Activated CD4-positive, CD25-positive, alpha-beta regulatory T cell treated with anti-CD3 and anti-CD28 coated beads, Interleukin-2, amount 50 U/mL, for 16 hours (primary cell): ENCODE results near the gene PIEZO1.
"Not testable (repeated sequence)": the region's sequence is repeated elsewhere in the genome, so short reads cannot be mapped to it uniquely, and the experiment has no call there.

ENCODE experiments used
- DNase-seq: peaks from one replicate; pipeline ENCODE4 v3.0.0-alpha.2; 2020; ENCODE audit warnings: low read depth, low spot score

Gene PIEZO1

DNA sequence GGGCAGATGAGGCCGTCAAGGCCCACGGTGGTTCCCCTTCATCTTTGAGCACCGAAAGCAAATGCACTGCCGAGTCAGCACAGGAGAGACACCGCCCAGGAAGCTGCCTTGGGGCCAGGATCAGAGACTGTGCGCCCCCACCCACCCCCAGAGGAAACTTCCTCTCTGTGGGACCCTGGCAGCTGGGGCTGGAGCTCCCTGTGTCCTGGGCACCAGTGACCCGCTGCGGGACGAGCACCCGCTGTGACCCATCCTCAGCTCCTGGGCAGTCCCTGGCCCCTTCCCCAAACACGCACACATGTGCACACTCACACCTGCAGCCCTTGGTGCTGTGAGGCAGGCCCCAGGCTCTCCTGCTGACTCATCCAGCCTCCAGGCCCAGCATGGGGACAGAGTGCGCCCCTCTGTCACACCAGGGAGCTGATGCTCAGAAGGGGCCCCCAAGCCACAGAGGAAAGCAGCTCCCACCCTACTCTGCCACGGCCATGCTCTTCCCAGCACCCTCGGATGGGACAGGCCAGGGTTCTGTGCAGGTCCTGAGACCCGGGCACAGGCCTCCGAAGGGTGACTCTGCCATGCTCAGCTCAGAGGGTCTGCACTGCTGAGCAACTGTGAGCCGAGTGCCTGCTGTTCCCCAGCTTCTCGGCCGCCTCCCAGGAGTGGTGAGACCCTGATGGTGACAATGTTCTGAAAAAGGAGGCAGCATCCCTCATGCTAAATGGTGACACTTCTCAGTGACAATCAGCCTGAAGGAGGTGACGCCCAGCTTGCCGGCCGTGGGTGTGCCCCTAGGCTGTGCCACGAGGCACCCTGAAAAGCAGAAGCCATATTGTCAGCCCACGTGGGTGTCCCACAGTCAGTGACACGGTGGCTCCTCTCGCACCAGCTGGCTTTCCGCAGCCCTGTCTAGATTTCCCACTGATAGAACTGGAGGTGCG, 3.6 kb downstream of the PIEZO1 start:
- DNase-seq, result peak; percentile 53

DNA sequence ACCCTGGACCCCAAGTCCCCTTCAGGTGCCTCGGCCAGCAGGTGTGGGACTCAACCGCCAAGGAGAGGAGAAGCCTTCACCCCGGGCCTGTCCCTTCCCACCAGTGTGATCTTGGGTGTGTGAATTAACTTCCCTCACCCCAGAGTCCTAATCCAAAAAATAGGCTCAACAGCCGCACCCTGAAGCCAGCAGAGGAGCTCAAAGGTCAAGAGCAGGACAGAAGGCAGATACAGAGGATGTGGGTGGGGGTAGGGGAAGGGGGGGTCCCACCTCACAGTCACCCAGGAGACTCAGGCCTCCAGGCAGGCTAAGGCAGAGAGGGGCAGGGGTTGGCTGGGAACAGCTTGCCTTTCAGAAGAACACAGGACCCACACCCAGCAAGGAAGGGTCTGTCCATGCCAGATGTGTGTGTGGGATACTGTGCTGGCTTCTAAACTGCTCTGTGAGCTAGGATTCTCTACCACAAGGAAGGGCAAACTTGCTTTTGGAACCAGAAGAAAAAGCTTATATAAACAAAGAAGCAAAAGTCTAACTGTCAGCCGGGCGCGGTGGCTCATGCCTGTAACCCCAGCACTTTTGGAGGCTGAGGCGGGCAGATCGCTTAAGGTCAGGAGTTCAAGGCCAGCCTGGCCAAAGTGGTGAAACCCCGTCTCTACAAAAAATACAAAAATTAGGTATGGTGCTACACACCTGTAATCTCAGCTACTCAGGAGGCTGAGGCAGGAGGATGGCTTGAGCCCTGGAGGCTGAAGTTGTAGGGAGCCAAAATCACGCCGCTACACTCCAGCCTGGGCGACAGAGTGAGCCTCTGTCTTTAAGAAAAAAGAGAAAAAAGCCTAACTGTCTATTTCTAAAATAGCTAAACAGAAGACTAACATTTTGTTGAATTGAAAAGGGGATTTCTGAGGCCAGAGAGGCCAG, 4.6 kb downstream of the PIEZO1 start:
- no peak for DNase-seq

DNA sequence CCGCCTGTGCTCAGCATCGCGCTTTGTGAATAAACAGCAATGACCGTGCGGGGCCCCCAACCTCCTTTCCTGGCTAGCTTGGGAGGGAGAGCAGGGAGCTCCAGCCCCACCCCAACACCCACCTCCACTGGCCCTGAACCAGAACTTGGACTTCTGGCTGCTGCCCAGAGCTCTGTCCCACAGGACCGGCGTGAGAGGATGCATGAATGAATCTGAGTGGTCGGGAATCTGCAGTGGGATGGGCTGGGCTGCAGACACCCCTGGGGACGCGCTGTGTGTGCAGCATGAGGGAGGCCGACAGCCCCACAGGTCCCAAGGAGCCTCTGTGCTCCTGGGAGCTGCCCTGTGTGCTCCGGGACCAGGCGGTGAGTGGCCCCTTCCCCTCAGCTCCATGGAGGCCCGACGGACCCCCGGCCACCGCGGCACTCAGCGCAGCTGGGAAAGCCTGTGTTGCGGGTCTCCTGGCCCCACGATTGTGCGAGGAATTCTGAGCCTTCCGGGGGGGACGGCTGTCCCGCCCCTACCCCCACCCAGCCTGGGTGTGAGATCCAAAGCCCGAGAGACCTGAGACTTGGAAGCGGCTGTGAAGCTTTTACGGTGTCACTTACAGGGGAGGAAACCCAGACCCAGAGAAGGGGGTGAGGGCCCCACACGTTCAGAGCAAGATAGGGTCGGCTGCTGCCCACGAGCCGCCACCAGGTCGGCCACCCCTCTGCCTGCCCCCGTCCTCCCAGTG, 5.4 kb downstream of the PIEZO1 start:
- DNase-seq, result no peak

DNA sequence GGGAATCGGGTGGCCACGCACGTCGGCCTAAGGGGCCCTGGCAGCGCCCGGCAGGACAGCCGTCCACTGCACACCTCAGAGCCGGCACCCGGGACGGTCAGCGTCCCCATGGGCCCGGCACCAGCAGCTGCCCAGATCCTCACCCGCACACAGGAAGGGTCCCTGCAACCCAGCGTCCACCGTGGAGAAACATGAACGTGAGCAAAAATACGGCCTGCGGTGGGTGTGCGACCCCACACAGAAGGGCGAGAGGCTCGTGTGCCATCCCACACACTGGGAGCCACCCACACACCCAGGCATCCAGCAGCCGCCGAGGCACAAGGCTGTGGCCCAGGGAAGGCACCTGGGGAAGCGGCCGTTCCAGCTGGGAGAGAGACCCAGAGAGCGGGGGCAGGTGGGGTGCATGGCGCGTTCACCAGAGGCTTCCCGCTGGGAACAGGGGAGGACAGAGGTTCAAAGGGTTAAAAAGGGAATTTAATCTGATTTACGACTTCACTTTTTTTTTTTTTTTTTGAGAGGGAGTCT, 6.4 kb downstream of the PIEZO1 start:
- no peak for DNase-seq

DNA sequence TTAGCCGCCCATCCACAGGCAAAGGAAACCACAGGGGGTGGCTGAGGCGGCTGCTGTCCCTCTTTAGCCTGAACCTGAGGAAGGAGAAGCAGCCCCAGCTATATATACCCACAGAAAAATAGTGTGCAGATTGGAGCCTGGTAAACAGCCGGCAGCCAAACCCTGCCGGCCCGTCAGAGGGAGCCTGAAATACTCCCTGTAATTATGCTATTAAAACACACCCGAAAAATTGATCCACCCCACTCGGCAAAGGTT, 6.8 kb downstream of the PIEZO1 start:
- no peak for DNase-seq

DNA sequence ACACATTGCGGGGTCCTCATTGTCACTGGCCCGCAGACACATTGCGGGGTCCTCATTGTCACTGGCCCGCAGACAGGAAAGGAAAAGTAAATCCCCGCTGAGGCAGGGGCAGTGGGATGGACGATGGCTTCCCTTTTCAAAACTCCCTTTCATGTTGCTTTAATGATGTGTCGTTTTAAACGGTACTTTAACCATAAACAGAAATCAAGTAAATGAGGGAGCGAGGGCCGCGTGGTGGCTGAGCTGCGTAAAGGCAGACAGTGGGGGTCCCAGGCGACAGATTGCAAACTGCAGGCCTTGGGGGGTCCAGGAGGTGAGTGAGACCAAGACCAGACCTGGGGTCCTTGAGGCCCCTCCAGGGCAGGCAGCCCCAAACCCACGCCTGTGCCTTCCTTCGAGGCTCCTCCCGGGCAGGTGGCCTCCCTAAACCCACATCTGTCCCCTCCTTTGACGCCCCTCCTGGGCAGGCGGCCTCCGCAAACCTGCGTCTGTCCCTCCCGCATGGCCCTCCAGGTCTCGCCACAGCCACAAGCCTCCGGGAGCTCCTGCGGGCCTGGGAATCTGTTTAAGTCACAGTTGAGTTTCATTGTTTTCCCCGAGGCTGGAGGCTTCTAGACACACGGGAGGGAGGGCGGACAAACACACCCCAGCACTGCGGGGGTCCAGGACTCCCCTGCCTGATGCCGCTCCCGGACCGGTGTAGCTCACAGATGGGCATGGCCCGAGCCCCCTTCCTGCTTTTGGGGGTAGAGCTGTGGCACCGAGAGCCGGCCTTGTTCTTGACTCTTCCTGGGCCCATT, 7.3 kb downstream of the PIEZO1 start:
- no peak for DNase-seq

DNA sequence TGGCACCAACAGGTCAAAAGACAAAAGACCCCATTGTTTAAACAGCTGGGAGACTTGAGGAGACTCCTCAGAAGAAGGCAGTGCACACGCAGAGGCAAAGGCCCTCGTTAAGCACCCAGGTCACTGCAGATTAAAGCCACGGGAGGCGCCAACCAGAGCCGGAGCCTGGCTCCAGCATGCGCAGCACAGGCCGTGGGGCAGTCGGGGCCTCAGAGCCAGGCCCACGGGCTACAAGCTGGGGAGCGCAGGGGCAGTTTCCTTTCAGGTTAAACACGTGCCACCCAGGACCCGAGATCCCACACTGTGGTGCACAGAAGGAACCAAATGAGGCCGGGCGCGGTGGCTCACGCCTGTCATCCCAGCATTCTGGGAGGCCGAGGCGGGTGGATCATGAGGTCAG, 9.2 kb downstream of the PIEZO1 start:
- no peak for DNase-seq

DNA sequence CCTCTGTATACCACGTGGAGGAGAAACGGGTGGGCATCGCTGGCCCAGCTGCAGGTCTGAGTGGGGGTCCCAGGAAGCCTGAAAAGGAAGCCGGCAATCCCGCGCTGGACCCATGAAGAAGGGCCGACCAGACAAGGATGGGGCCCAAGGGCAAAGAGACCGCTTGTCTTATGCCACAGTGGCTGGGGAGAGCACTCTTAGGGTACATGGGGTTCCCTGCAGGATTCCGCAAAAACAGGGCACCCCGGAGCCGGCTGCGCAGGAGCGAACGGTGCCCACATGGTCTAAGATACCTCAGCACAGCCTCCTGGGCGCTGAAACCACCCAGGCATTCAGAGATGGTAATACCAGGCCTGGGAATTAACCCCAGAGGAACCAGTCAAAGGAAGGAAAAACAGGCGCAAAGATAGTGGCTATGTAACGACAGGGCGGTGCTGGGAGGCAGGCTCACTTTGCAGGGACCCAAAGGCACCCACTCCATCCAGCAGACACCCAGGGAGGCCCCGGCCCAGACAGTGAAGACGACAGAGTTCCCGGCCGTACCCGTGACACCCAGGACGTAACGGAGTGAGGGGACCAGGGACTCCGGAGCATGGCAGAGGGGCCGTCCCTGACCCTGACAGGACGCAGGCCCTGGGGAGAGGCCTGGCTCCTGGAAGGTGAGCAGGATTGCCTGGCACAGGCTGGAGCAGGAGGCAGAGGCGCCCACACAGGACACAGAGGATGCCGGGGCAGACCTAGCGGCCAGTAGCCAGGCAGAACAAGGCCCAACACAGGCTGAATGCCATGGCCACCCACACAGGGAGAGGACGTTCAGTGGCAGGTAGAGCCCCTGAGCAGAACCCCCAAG, 10.3 kb downstream of the PIEZO1 start:
- DNase-seq, result no peak

DNA sequence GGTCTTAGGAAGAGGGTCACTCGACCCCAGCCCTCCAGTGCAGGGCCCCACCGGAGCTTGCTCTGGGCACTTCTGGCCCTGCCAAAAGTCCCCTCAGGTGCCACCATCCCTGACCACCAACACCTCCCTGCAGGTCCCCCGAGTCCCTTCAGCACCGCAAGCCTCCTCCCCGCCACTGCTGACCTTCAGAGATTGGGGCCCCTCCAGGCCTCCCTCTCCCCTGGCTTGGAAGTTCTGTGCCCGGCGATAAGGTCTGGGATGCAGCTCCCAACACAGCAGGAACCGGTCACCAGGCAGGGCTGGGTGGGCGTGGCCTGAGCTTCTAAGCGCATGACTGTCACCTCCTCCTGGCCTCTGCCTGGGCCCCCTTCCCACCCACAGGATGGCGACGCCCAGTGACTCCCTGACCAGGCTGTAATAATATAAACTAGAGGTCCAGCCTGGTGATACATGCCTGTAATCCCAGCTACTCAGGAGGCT, 11.2 kb downstream of the PIEZO1 start:
- DNase-seq, result no peak

DNA sequence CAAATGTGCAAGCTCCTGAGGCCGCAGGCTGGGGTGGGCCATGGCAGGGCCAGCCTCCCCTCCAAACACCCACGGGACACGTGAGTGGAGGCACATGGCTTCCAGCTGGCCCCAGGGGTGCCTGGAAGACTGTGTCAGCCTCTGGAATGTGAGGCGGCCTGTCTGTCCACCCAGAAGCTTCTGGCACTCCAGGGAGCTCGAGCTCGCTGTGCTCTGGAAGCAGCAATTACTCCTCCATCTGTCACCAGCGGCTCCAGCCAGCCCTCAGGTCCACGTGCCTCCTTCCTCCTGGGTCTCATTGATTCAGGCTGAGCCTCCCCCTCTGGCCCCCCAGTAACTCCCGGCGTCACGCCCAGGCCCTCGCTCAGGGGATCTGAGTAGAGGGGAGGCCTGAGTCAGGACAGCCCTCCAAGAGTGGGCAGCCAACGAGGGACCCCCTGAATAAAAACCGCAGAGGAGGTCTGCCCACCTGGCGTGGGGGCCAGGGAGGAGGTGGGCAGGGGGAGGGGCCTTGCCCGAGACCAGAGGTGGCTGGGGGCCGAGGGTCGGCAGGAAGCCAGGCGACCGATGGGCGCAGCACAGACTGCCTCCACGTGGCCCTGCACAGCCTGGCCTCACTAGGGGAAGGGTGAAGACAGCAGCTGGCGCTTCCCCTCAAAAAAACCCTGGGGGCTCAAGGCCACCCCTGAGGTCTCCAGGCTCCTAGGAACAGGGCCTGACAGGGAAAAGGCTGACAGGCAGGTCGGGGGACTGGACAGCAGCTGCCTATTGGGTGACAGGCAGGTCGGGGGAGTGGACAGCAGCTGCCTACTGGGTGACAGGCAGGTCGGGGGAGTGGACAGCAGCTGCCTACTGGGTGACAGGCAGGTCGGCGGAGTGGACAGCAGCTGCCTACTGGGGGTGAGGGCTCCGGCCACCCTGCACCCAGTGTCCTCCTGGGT, 11.9 kb downstream of the PIEZO1 start:
- no peak for DNase-seq

DNA sequence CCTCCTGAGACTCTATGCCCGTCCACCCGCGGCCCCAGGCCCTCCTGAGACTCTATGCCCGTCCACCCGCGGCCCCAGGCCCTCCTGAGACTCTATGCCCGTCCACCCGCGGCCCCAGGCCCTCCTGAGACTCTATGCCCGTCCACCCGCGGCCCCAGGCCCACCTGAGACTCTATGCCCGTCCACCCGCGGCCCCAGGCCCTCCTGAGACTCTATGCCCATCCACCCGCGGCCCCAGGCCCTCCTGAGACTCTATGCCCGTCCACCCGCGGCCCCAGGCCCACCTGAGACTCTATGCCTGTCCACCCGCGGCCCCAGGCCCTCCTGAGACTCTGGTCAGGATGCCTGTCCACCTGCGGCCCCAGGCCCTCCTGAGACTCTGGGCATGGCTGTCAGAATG, 13.2 kb downstream of the PIEZO1 start:
- not testable (repeated sequence) for DNase-seq

DNA sequence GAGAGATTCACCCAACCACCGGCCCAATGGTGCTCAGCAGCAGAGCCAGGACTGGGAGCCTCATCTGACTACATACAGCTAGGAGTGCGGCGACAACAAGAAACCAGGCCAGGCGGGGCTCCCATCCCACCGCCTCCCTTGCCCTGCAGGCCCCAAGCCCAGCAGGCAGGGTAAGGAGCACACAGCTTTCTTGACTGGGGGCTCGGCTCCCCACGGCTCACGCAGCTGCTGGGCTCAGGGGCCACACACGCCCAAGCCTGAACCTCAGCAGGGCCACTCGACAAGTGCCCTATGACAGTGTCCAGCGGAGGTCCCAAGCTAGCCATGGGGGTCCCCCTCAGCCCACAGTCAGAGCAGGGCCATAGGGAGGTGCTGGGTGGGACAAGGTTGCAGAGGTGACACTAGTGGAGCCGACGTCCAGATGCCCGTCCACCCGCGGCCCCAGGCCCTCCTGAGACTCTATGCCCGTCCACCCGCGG, 13.7 kb downstream of the PIEZO1 start:
- no peak for DNase-seq

DNA sequence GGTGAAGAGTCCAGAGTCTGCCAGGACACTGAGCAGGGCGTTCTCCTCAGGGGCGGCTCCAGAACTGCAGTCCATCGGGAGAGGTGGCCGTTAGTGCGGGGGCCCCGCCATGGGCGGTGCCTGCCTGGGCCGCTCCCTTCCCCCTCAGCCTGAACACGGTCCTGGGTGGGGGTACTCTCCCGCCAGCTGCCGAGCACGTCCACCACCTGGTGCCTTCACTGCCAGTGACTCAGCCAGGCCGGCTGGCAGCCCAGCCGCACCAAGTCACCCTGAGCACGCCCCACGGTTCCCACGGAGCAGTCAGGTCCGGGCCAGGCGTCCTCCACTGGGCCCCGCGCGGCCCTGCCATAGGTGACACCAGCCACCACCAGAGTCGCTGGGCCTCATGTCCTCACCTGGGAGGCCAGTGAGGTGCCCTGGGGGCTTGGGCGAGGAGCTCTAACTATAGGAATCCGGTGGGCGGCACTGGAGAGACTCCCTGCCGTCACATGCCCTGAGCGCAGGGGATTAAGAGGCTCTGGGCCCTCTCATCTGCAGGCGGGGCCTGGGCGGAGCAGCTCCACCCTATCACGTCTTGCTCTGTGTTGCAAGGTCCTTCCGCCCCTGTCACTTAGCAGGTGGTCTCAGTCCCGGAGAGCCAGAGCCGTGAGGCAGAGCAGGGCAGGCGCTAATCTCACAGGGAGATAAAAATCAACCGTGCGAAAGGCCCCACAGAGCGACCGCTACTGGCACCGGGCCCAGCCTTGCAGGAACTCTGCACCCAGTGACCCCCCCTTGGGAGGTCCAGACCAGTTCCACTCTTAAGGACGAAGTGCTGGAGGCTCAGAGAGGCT, 14.3 kb downstream of the PIEZO1 start:
- DNase-seq, result no peak

DNA sequence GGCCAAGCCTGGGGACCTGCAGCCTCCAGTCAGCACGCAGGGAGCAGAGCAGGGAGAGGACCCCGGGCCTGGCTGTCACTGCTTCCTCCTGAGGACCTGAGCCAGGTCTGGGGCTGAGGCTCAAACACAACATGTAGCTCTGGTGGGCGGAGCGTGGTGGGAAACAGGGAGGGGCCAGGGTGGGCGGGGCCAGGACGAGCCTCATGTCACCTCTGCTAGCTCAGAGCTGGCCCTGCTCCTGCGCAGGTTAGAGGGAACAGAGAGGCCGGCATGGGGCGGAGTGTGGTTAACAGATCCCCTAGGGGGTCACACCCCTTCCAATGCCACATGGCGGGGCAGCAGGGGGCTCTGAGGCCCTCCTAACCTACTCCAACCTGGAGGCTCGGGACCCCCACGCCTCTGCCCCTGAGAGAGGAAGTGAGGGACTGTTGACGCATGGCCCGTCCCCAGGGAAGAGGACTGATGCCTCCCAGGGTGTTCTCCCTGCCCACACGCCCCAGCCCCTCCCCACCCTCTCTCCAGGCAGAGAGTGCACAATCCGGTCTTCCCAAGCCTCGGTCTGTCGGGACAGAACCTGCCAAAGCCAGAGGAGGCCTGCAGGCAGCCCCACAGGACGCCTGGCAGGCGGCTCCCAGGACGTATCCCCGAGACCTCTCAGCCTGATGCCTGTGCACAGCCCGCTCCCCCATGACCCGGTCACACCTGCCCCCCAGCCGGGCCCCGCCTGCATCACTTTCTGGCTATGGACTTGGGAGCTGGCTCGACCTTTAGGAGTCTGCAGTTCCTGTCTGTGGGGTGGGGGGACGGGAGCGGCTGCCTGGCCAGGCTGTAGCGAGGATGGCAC, 15.2 kb downstream of the PIEZO1 start:
- no peak for DNase-seq

DNA sequence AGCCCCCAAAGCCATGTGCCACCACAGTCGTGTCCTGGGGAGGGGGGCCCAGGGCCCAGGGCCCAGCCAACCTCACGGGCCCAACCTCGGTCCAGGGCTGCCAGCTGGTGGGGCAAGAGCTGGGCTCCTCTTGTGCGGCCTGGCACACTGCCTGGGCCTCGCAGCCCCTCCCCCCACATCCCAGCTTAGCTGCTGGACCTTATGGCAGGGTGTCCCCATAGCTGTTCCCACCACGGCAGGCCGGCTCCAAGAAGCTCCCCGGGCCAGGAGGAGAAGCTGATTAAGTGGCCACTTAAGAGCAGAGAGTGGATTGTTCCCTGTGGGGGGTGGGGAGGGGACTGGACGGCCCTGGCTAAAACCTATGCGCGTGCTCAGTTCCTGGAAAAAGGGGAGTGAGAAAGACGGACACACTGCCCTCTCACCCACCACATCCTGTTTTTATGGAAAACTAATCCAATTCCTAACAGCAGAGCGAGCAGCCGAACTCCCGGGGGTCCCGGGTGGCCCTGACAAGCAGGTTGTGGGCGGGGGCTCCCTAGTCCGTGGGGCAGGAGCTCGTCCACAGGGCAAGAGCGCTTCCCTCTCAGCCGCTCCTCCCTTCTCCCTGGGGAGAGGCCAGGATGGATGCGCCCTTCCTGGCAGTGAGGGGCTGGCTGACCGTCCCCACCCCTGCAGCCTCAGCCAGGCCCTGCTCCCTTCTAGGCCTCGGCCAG, 16.8 kb downstream of the PIEZO1 start:
- DNase-seq, result no peak

DNA sequence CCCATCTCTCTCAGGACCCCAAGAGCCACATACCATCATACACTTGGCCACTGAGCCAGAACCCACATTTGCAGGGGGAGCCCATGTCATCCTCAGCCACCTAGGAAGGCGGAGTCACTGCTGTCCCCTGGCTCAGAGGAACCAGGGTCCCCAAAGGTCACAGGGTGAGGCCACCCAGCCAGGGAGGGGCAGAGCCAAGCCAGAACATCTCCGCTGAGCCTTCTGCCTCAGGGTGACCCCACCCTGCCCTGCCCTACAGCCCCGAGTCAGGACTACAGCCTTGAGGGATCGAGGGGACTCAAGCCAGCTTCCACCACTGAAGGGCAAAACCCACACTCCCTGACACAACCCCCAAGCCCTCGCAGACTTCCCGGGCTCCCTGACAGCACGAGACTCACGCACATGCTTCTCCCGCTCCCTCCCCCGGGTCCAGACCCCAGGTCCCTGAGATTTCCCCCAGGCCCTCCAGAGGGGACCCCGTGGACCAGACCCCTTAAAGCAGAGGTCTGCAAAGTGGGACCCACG, 17.4 kb downstream of the PIEZO1 start:
- DNase-seq, result no peak
